Amniotic epithelial cell (primary cell): ENCODE data around the gene LRMDA.

ENCODE experiments used
- DNase-seq: peaks from one replicate; pipeline ENCODE4 v3.0.0-alpha.2; 2010; ENCODE audit warnings: low read depth

Gene LRMDA

GRCh38 chr10:75402486-75403143, 28.8 kb upstream of the LRMDA start:
- DNase-seq: no peak

- no peak for DNase-seq
Observed at GRCh38 chr10:75403144-75403938, 28.1 kb upstream of the LRMDA start.

- no peak for DNase-seq
Observed at GRCh38 chr10:75403939-75404814, 27.2 kb upstream of the LRMDA start.

- no peak for DNase-seq
Observed at GRCh38 chr10:75404815-75405597, 26.4 kb upstream of the LRMDA start.

- no peak for DNase-seq
Observed at GRCh38 chr10:75405598-75406461, 25.6 kb upstream of the LRMDA start.

DNA sequence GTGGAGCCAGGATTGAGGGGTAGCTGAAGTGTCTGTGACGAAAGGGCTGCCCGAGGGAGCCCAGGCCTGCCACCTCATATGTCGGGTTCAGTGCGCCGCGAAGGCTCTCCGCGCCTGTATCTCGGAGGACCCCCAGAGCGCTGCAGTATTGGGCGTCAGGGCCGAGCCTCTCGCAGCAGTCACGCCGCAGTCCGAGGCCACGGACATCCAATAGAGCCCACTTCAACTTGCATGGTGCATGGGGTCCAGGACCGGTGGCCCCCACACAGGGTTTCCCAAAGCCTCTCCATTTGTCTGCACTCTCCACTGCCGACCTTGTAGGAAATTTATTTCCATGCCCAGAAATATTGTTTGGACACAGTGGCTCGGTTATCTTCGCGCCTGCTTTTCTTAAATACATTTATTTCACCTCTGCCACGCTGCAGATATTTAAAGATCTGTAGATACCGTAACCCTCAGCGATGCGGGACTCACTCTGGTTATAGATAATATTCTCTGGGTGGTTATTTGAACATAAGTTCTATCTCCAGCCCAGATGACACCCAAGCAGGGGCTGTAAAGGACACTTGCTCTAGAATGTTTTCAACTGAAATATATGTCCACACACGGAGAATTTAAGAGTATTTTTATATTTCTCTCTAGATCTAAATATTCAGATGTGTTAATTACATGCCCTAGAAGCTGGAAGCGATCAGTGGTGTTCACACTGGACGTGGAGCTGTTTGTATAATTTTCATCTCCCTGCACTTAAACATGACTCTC, 24.8 kb upstream of the LRMDA start:
- DNase-seq: no peak

DNA sequence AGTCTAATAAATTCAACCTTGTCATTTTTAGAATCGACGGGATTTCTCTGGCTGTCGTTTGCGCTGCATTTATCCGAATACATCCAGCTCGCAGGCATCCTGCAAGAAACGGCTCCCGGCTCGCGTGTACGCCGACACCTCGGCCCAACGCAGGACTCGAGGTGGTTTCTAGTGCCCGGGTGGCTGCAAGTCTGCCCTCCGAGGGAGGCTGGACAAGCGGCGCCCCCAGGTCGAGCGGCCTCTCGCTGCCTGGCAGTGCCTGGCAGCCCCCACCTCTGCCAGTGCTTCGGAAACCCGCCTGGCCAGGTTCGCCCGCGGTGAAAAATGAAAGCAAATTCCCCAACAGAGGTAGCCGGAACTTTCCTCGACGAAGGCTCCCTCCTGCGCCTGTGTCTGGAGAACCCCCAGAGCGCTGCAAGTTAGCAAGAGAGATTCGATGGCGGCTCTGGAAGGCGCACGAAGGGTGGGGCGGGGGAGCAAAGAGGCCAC, 24.2 kb upstream of the LRMDA start:
- no peak for DNase-seq

DNA sequence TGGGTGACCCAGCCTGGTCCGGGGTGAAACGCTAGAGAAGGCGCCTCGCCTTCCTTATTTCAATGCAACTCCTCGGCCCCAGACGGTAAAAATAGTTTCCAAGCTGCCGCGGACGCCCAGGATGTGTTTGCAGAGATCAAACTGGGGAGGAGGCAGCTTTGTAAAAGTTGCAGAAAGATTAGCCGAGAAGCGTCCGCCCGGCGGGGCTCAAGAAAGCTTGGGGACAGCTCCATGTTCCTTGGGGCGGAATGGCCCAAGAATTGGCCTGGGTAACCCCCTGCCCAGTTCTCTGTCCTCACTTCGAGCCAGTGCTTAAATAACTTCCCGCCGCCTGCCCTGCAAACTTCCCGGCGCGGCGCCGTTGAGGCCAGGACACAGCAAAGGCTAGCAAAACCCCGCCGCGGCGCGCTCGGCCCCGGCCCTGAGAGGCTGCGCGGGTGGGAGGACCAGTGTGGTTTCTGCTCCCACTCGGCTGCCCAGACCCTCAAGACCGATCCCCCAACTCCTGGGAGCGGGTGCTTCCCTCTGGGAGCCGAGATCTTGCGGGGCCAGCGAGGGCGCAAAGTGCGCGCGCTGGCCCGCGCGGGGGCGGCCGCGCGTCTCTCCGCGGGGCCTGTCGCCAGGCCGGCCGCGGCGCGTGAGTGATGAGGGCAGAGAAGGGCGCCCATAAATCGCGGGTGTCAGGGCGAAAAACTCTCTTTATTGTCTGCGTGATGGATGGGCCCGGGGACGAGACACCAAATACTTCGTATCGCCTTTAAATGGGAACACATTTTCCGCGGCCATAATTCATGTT, 23.5 kb upstream of the LRMDA start:
- no peak for DNase-seq

DNA sequence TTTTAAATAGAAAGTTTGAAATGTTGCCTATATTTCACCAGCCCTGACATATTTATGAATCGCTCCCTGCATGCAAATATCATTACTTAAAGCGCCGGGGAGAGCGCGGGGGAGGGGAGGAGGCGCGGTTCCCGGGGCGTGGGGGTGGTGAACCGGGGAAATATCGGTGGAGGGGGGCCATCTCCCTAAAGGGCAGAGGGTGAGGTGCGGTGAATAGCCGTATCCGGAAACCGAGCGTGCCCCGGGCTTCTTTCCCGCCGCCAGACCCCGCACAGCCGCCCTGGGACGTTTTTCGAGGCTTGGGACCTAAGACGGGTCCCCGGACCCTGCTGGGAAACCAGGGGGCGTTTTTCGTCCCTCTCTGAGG, 22.9 kb upstream of the LRMDA start:
- DNase-seq: no peak

DNA sequence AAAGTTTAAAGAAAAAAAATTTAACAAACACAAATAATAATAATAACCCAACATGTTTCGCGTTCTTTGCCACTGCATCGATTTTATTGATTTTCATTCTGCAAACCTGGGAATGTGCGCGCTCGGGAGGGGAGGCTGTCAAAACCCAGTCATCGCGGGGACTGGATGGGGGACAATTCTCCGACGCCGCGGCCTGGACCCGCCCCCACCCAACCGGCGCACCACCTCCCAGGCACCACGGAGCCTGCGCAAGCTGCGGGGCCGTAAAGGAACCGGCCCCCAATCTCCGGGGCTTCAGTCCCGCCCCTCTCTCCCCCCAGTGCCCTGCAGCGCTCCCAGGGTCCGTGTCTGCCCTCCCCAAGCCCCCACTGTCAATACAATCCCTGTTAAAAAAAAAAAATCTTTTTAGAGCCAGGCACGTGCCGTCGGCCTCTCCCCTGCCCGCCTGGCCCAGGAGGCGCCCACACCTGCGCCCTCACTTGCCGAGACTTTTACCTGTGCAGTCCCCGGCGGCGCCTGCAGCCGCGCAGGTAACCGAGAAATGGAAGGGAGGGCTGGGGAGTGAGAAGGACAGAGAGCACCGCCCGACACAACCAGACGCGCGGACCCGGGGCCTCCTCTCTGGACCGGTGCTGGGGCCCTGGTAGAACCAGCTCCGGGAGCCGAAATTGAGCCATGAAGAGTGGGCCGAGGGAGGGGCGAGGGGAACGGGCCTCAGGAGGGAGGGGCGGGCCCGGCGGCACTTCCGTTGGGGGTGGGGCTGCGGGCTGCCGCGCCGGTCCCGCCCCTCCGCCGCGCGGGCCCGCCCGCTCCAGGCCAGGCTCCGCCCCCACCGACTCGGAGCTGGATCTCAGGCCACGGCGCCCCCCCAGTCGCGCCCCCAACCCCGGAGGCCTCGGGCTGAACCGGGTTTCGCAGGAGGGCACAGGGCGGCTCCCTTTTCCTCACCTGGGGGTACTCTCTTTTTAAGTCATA, 22.2 kb upstream of the LRMDA start:
- no peak for DNase-seq

DNA sequence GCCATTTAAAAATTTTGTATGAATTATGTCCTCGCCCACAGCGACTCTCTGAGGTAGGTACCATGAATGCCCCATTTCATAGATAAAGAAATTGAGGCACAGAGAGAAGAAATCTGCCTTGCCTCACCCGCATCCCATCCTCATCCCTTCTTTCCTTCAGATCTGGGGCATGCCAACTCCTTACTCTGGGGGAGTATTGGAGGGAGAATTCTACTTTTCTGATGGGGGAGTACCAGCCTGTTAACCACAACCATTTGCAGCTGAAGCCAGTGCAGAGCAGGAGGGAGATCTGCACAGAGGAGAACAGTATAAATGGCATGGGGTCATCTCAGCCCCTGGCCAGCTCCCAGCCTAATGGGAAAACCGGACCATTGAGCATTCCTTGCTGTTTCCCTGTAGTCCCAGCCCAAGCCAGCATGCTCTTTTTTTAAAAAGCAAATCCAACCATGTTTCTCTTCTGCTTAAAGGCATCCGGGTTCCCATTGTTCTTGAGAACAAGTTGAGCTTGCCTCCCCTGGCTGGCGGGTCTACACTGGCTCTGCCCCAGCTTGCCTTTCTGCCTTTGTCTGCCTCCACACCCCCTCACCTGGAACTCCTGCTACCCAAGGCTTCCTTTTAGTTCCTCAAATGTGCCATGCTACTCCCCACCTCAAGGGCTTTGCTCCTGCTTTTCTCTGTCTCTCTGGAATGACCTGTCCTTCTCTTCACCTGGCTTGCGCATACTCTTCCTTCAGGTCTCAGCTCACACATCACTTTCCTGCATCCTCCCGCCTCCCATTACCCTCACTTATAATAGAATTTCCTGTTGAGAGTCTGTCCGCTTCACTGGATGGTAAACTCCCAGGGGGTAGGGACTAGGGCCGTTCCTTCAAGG, 21.1 kb upstream of the LRMDA start:
- DNase-seq: no peak

DNA sequence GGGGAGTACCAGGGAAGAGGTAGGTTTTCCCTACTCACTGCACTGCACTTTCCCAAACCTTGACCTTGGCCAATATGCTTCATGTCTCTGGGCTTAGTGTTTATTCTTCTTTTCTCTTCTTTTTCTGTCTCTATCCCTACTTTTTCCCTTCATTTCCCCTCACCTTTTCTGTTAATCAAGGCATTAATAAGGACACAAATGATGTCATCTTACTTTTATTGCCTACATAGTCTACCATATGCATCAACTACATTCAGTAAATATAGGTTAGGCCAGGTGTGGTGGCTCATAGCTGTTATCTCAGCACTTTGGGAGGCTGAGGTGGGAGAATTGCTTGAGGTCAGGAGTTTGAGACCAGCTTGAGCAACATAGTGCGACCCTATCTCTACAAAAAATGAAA, 16.9 kb upstream of the LRMDA start:
- DNase-seq: no peak

GRCh38 chr10:75417522-75417927, 13.9 kb upstream of the LRMDA start:
- no peak for DNase-seq

GRCh38 chr10:75418293-75418692, 13.1 kb upstream of the LRMDA start:
- DNase-seq: no peak

DNA sequence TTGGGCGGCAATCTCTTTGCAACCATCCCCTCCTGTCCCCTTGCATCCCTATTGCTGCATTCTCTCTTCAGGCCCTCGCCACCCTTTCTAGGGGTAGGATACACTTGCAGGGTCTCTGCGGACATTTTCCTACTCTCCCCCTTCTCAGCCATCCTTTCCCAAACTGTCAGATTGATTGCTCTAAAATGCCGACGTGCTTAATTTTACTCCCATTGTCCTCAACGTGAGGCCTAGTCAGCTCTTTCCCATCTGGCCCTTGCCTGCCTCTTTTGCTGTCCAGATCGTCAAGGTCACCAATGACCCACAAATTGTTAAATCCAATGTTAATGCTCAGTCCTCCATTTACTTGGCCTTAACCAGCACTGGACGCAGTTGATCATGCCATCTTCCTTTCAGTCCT, 12.7 kb upstream of the LRMDA start:
- DNase-seq: no peak

- DNase-seq: no peak
Observed at GRCh38 chr10:75422913-75423312, 8.5 kb upstream of the LRMDA start.

GRCh38 chr10:75424571-75424970, 6.9 kb upstream of the LRMDA start:
- no peak for DNase-seq
